Colon (tissue), 2 donors: ENCODE results near the gene LIPK.

Experiments
- FAIRE-seq: peaks from 2 replicates; lab custom pipeline; 2012; peaks lifted over from hg19 to GRCh38; lab: Jason Lieb, UNC
- donor health status: control.
- donor health status: control.

The LIPK gene

GRCh38 chr10:88786032-88786770 lies 80.2 kb downstream of the LIPK start:
- no peak for FAIRE-seq

GRCh38 chr10:88787463-88787862 lies 81.4 kb downstream of the LIPK start:
- no peak for FAIRE-seq

- FAIRE-seq, result no peak
These were observed 82.9 kb downstream of the LIPK start for GRCh38 chr10:88788924-88789323.

- FAIRE-seq, result no peak
These were observed 85.9 kb downstream of the LIPK start for GRCh38 chr10:88791924-88792323.

GRCh38 chr10:88792661-88793060 lies 86.6 kb downstream of the LIPK start:
- no peak for FAIRE-seq

GRCh38 chr10:88793712-88794299 lies 87.8 kb downstream of the LIPK start:
- no peak for FAIRE-seq

GRCh38 chr10:88794731-88795130 lies 88.7 kb downstream of the LIPK start:
- no peak for FAIRE-seq

- FAIRE-seq, result no peak
These were observed 94.4 kb downstream of the LIPK start for GRCh38 chr10:88800152-88801125.
